ENCODE measurements around the gene WDR55.
A peak's percentile ranks its signal among the peaks of the same experiment; 100 is the strongest.
"Not testable (repeated sequence)": the region's sequence is repeated elsewhere in the genome, so short reads cannot be mapped to it uniquely, and the experiment has no call there.

WDR55 gene

GRCh38 chr5:140647042-140647419 lies 17.7 kb upstream of the WDR55 start:
- DNase-seq (ENCODE audit: low read depth), result no peak

GRCh38 chr5:140658870-140659269 lies 5.8 kb upstream of the WDR55 start:
- DNase-seq (ENCODE audit: low read depth), result no peak

GRCh38 chr5:140660371-140660770 lies 4.3 kb upstream of the WDR55 start:
- DNase-seq (ENCODE audit: low read depth), result not testable (repeated sequence)

GRCh38 chr5:140664030-140664358 lies 710 bp upstream of the WDR55 start:
- DNase-seq (ENCODE audit: low read depth), result no peak

- DNase-seq (ENCODE audit: low read depth), result not testable (repeated sequence)
Measured at GRCh38 chr5:140671035-140671434, 6.3 kb downstream of the WDR55 start.

GRCh38 chr5:140671472-140672125 lies 6.9 kb downstream of the WDR55 start:
- no peak for DNase-seq (ENCODE audit: low read depth)

- DNase-seq (ENCODE audit: low read depth), result no peak
Measured at GRCh38 chr5:140672455-140673186, 7.9 kb downstream of the WDR55 start.

GRCh38 chr5:140673187-140673976 lies 8.7 kb downstream of the WDR55 start, which contains the start of gene DND1:
Gene DND1, minus strand, starts transcription at chr5:140673576. Its CDS starts 34 bp downstream, at chr5:140673542.
- no peak for DNase-seq (ENCODE audit: low read depth)

- DNase-seq (ENCODE audit: low read depth), result no peak
Measured at GRCh38 chr5:140674211-140674610, 9.5 kb downstream of the WDR55 start.

- no peak for DNase-seq (ENCODE audit: low read depth)
Measured at GRCh38 chr5:140674629-140675028, 9.9 kb downstream of the WDR55 start.

GRCh38 chr5:140677947-140678346 lies 13.2 kb downstream of the WDR55 start:
- no peak for DNase-seq (ENCODE audit: low read depth)

GRCh38 chr5:140678993-140679392 lies 14.3 kb downstream of the WDR55 start:
- no peak for DNase-seq (ENCODE audit: low read depth)

GRCh38 chr5:140690376-140690932 lies 25.8 kb downstream of the WDR55 start:
- DNase-seq (ENCODE audit: low read depth), result no peak

GRCh38 chr5:140690941-140691924 lies 26.5 kb downstream of the WDR55 start, which contains the start of the genes HARS1 and HARS2:
Gene HARS1, minus strand, starts transcription at chr5:140691370. Its CDS starts 66 bp downstream, at chr5:140691304.
Gene HARS2, plus strand, starts transcription at chr5:140691455. Its CDS starts 194 bp downstream, at chr5:140691649.
- DNase-seq (ENCODE audit: low read depth), result peak; percentile 79

- no peak for DNase-seq (ENCODE audit: low read depth)
Measured at GRCh38 chr5:140694276-140694675, 29.6 kb downstream of the WDR55 start.

GRCh38 chr5:140696891-140697492 lies 32.3 kb downstream of the WDR55 start:
- DNase-seq (ENCODE audit: low read depth), result no peak

- DNase-seq (ENCODE audit: low read depth), result peak; percentile 90
Measured at GRCh38 chr5:140700177-140701144, 35.8 kb downstream of the WDR55 start, which contains the start of gene ZMAT2. Gene ZMAT2, plus strand, starts transcription at chr5:140700447. Its CDS starts 14 bp downstream, at chr5:140700461.

GRCh38 chr5:140707812-140708211 lies 43.1 kb downstream of the WDR55 start:
- no peak for DNase-seq (ENCODE audit: low read depth)

- not testable (repeated sequence) for DNase-seq (ENCODE audit: low read depth)
Measured at GRCh38 chr5:140708787-140709186, 44.1 kb downstream of the WDR55 start.

Data from stimulated activated CD8-positive, alpha-beta memory T cell treated with anti-CD3 and anti-CD28 coated beads, Interleukin-4, amount 100 ng/mL, for 24 hours (primary cell).